ENCODE data around the gene GNA15. TPM values are rescaled to one million over a fixed set of nuclear protein-coding genes. Genes with fewer than 3 reads are reported as not detected.

Gene GNA15
- total and polyA plus RNA-seq, 2 donors (not counting 3 experiments of a cell fraction or from before 2014, with no cell fraction given): 0.17 TPM; not detected in 1

DNA sequence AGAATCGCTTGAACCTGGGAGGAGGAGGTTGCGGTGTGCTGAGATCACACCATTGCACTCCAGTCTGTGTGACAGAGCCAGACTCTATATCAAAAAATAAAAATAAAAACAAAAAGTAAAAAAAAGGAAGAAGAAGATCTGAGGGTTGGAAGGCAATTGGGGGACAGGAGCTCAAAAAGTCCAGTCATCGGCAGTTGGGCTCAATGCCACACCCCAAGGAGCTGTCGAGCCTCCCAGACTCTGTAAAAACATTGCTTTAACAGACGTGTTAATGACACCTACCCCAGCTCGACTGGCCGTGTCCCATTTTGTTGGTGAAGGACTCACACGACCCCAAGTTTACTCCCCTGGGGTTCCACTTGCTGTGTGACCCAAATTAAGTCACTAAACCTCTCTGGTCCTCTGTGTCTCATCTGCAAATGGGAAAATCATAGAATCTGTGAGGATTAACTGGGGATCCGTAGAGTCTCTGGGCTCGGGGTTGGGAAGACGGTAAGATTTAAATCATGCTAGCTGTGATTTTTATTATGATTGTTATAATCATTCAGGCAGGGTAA, 7.0 kb downstream of the GNA15 start:
- Histone ChIP-seq H3K27ac (ENCODE audit: insufficient read depth, low read depth, low read length) (peak overlapping the region; percentile 97), H3K9me3 (replicated peaks; ENCODE audit: control insufficient read depth, insufficient read depth, low read length) (no peaks in the 10 kb centered on the region), H3K9ac (replicated peaks; ENCODE audit: extremely low read depth, insufficient read depth, low read length) (peak overlapping the region; percentile 67), H3K27me3 (ENCODE audit: control insufficient read depth in 2 of 2, insufficient read depth in 2 of 2, low read length in 2 of 2) (no peaks in the 10 kb centered on the region), H3K79me2 (ENCODE audit: control insufficient read depth, insufficient read depth, low read length) (no peaks in the 10 kb centered on the region), H3K4me2 (ENCODE audit: insufficient read depth, low read length) (peak overlapping the region; percentile 26), H3K36me3 (ENCODE audit: control insufficient read depth in 2 of 2, extremely low read depth in 1 of 2, insufficient read depth in 2 of 2, low read length in 2 of 2) (no peaks in the 10 kb centered on the region), H3K4me1 (ENCODE audit: control insufficient read depth, extremely low read depth, insufficient read depth, low read length) (peaks cover 23% of the 10 kb centered on the region), H2AFZ (ENCODE audit: low read depth, low read length) (no peak overlapping the region), H3K4me3 (replicated peaks in 1 of 3; ENCODE audit: insufficient read depth in 1 of 3, low read depth in 1 of 3, low read length in 3 of 3) (no peak overlapping the region), H4K20me1 (replicated peaks; ENCODE audit: control insufficient read depth, extremely low read depth, insufficient read depth, low read length) (no peaks in the 10 kb centered on the region), H3K9me1 (replicated peaks; ENCODE audit: control insufficient read depth, extremely low read depth, insufficient read depth, low read length) (no peaks in the 10 kb centered on the region)
- BruUV-seq (replicated peaks): no TSS peak
- DNase-seq (ENCODE audit: low read depth, low spot score) (no peak), FAIRE-seq (peak; percentile 50)
- intact Hi-C loops (cut with micrococcal nuclease) (loop anchor here (1.0 kb wide), 3 partner anchors 12 to 193 kb away; no protein-coding TSS in a partner anchor), dilution Hi-C loops (cut with MboI; ENCODE audit: extremely low pct_ligation_motif_present, low sequenced_read_pairs) (no loop called here)
- no peak for TF ChIP-seq MYC (IDR thresholded peaks at IDR 0.05; ENCODE audit: low read depth, low read length)
- no peak for TF ChIP-seq JUN (IDR thresholded peaks at IDR 0.05; ENCODE audit: borderline replicate concordance, insufficient read depth, insufficient read length, low read depth)
- TF ChIP-seq, protein P1, sequence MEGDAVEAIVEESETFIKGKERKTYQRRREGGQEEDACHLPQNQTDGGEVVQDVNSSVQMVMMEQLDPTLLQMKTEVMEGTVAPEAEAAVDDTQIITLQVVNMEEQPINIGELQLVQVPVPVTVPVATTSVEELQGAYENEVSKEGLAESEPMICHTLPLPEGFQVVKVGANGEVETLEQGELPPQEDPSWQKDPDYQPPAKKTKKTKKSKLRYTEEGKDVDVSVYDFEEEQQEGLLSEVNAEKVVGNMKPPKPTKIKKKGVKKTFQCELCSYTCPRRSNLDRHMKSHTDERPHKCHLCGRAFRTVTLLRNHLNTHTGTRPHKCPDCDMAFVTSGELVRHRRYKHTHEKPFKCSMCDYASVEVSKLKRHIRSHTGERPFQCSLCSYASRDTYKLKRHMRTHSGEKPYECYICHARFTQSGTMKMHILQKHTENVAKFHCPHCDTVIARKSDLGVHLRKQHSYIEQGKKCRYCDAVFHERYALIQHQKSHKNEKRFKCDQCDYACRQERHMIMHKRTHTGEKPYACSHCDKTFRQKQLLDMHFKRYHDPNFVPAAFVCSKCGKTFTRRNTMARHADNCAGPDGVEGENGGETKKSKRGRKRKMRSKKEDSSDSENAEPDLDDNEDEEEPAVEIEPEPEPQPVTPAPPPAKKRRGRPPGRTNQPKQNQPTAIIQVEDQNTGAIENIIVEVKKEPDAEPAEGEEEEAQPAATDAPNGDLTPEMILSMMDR (IDR thresholded peaks at IDR 0.05; ENCODE audit: extremely low read depth in 1 of 2, insufficient read depth in 1 of 2, low read depth in 1 of 2, low read length in 2 of 2): no peak
- TF ChIP-seq, protein P2, sequence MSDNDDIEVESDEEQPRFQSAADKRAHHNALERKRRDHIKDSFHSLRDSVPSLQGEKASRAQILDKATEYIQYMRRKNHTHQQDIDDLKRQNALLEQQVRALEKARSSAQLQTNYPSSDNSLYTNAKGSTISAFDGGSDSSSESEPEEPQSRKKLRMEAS (IDR thresholded peaks at IDR 0.05; ENCODE audit: insufficient read depth, insufficient read length): no peak
- TF ChIP-seq FOS (IDR thresholded peaks at IDR 0.05; ENCODE audit: borderline replicate concordance, insufficient read depth, low read length): no peak
- no peak for TF ChIP-seq GATA2 (IDR thresholded peaks at IDR 0.05; ENCODE audit: insufficient read depth, insufficient read length, low read depth, low read length)
- TF ChIP-seq POLR2A (IDR thresholded peaks at IDR 0.05; ENCODE audit: low read depth, low read length): no peak
- no peak for TF ChIP-seq POLR2AphosphoS5 (IDR thresholded peaks at IDR 0.05; ENCODE audit: insufficient read depth, low read depth, low read length)
- no peak for TF ChIP-seq EZH2 (IDR thresholded peaks at IDR 0.05; ENCODE audit: borderline replicate concordance, low read depth, low read length, severe bottlenecking)
- ChIA-PET CTCF (interaction anchor here (0.9 to 8.4 kb wide), 3 partner anchors 13 to 34 kb away, joined by 4 to 122 read pairs (median 8); no protein-coding TSS in a partner anchor), POLR2A (interaction anchor here (1.4 kb wide), 1 partner anchor 193 kb away, joined by 6 read pairs; no protein-coding TSS in a partner anchor)

All from endothelial cell of umbilical vein (primary cell).